Osteoblast (primary cell): ENCODE data around the gene DND1. TPM values are rescaled to one million over a fixed set of nuclear protein-coding genes. Genes with fewer than 3 reads are reported as not detected.

Source experiments
- DNase-seq: peaks from one replicate; pipeline ENCODE4 v3.0.0; 2011; ENCODE audit warnings: low spot score, mixed read lengths; ENCODE audit not compliant: insufficient read length; ENCODE audit errors: missing footprints
- H2AFZ ChIP-seq: 2 replicates; pipeline ENCODE4 v1.6.0; 2011; ENCODE audit warnings: mild to moderate bottlenecking, low read length
- H3K27ac ChIP-seq: 2 replicates; pipeline ENCODE4 v1.5.1; 2011; ENCODE audit warnings: mild to moderate bottlenecking, low read depth, low read length, moderate library complexity
- H3K27me3 ChIP-seq: 2 replicates; pipeline ENCODE4 v1.6.0; 2012; ENCODE audit warnings: mild to moderate bottlenecking, control low read depth, inconsistent platforms, low read length, moderate library complexity; ENCODE audit not compliant: insufficient read depth
- H3K36me3 ChIP-seq: 2 replicates; pipeline ENCODE4 v1.5.1; 2011; ENCODE audit warnings: mild to moderate bottlenecking, low read length, control low read depth, moderate library complexity; ENCODE audit not compliant: insufficient read depth
- H3K4me1 ChIP-seq: 2 replicates; pipeline ENCODE4 v1.5.1; 2011; ENCODE audit warnings: mild to moderate bottlenecking, low read length, control low read depth, moderate library complexity; ENCODE audit not compliant: insufficient read depth
- H3K4me2 ChIP-seq: 2 replicates; pipeline ENCODE4 v1.6.0; 2011; ENCODE audit warnings: mild to moderate bottlenecking, low read length; ENCODE audit not compliant: insufficient read depth
- H3K4me3 ChIP-seq: fragments of 200-600 bp; sonication (generic); 3 replicates; pipeline ENCODE4 v1.5.1; 2012; ENCODE audit warnings: mild to moderate bottlenecking, low read length, inconsistent platforms; ENCODE audit not compliant: insufficient read depth
- H3K79me2 ChIP-seq: 2 replicates; pipeline ENCODE4 v1.6.0; 2012; ENCODE audit warnings: mild to moderate bottlenecking, low read length, control low read depth, inconsistent platforms; ENCODE audit not compliant: insufficient read depth
- H3K9me3 ChIP-seq: 2 replicates; pipeline ENCODE4 v1.5.1; 2011; ENCODE audit warnings: low read depth, low read length, control low read depth
- H4K20me1 ChIP-seq: 2 replicates; pipeline ENCODE4 v1.6.0; 2012; ENCODE audit warnings: mild to moderate bottlenecking, low read length, control low read depth; ENCODE audit not compliant: insufficient read depth
- CTCF ChIP-seq: IDR thresholded peaks from 2 replicates; pipeline ENCODE4 v1.5.1; 2011; ENCODE audit warnings: mild to moderate bottlenecking, low read depth, low read length, moderate library complexity; ENCODE audit errors: extremely low read depth
- total RNA-seq: library from RNA; depleted of rRNA; stranded (reverse); fragments of >200 nt; gene quantifications from 2 replicates; pipeline ENCODE4 v1.2.3, GENCODE V29; 2012

DND1 gene
- total RNA-seq, 1 donor, result not detected

GRCh38 chr5:140690941-140691924 lies 17.9 kb upstream of the DND1 start, which contains the start of the genes HARS1 and HARS2:
TSS of gene HARS1 (minus strand) at chr5:140691370. CDS start at chr5:140691304, 66 bp downstream.
TSS of gene HARS2 (plus strand) at chr5:140691455. CDS start at chr5:140691649, 194 bp downstream.
- peak within 1 kb of the TSS; percentile 95 for H3K4me2 ChIP-seq
- H3K9me3 ChIP-seq, result no peaks in the 10 kb centered on the region
- peaks cover 49% of the 10 kb centered on the region for H3K36me3 ChIP-seq
- DNase-seq, result peak; percentile 98
- H2AFZ ChIP-seq, result peak within 1 kb of the TSS; percentile 99
- H3K79me2 ChIP-seq, result peaks cover 75% of the 10 kb centered on the region
- H3K27me3 ChIP-seq, result no peaks in the 10 kb centered on the region
- peaks cover 6% of the 10 kb centered on the region for H4K20me1 ChIP-seq
- peak within 1 kb of the TSS; percentile 90 for H3K4me3 ChIP-seq
- H3K27ac ChIP-seq, result peak within 1 kb of the TSS; percentile 74
- H3K4me1 ChIP-seq, result peaks cover 12% of the 10 kb centered on the region
- no peak for TF ChIP-seq CTCF

- DNase-seq, result no peak
- peak overlapping the region; percentile 74 for H3K27ac ChIP-seq
- no peaks in the 10 kb centered on the region for H3K27me3 ChIP-seq
- H3K79me2 ChIP-seq, result peaks cover 69% of the 10 kb centered on the region
- TF ChIP-seq CTCF, result no peak
- H3K4me3 ChIP-seq, result peak overlapping the region; percentile 90
- H3K36me3 ChIP-seq, result peaks cover 42% of the 10 kb centered on the region
- peak overlapping the region; percentile 99 for H2AFZ ChIP-seq
- H3K4me1 ChIP-seq, result peaks cover 12% of the 10 kb centered on the region
- peaks cover 6% of the 10 kb centered on the region for H4K20me1 ChIP-seq
- H3K9me3 ChIP-seq, result no peaks in the 10 kb centered on the region
- H3K4me2 ChIP-seq, result peak overlapping the region; percentile 95
These were observed 17.1 kb upstream of the DND1 start for GRCh38 chr5:140690376-140690932.

- H3K9me3 ChIP-seq, result no peaks in the 10 kb centered on the region
- DNase-seq, result no peak
- no peak overlapping the region for H3K4me3 ChIP-seq
- no peaks in the 10 kb centered on the region for H3K4me1 ChIP-seq
- H4K20me1 ChIP-seq, result no peaks in the 10 kb centered on the region
- no peaks in the 10 kb centered on the region for H3K27me3 ChIP-seq
- H3K79me2 ChIP-seq, result peaks cover 2% of the 10 kb centered on the region
- H3K36me3 ChIP-seq, result peaks cover 70% of the 10 kb centered on the region
- no peak overlapping the region for H3K4me2 ChIP-seq
- TF ChIP-seq CTCF, result no peak
- H3K27ac ChIP-seq, result no peak overlapping the region
- no peak overlapping the region for H2AFZ ChIP-seq
These were observed 5.6 kb upstream of the DND1 start for GRCh38 chr5:140678993-140679392.

- no peak overlapping the region for H2AFZ ChIP-seq
- no peak overlapping the region for H3K4me2 ChIP-seq
- H4K20me1 ChIP-seq, result no peaks in the 10 kb centered on the region
- no peak for TF ChIP-seq CTCF
- peaks cover 70% of the 10 kb centered on the region for H3K36me3 ChIP-seq
- no peak for DNase-seq
- H3K4me1 ChIP-seq, result no peaks in the 10 kb centered on the region
- H3K79me2 ChIP-seq, result peaks cover under 1% of the 10 kb centered on the region
- no peaks in the 10 kb centered on the region for H3K27me3 ChIP-seq
- H3K27ac ChIP-seq, result no peak overlapping the region
- H3K9me3 ChIP-seq, result no peaks in the 10 kb centered on the region
- no peak overlapping the region for H3K4me3 ChIP-seq
These were observed 4.6 kb upstream of the DND1 start for GRCh38 chr5:140677947-140678346.
